ENCODE results near the gene EFNB2. TPM values are rescaled to one million over a fixed set of nuclear protein-coding genes. Genes with fewer than 3 reads are reported as not detected.

Gene EFNB2
- total and polyA plus RNA-seq, 4 donors = 2.6 to 6.1 (median 3.4) TPM

- H3K4me3 ChIP-seq (ENCODE audit: low read depth in 1 of 3, low read length in 3 of 3) = no peak overlapping the region
- no peak overlapping the region for H3K9ac ChIP-seq (ENCODE audit: low read depth in 1 of 2, low read length in 2 of 2)
- H3K4me1 ChIP-seq (ENCODE audit: control insufficient read depth in 4 of 4, insufficient read depth in 4 of 4, low read length in 3 of 4) = no peaks in the 10 kb centered on the region
- DNase-seq (ENCODE audit: low spot score) = no peak
- H3K27ac ChIP-seq (ENCODE audit: low read depth in 1 of 2, low read length in 2 of 2) = no peak overlapping the region
- H3K27me3 ChIP-seq (ENCODE audit: control insufficient read depth in 4 of 4, insufficient read depth in 4 of 4, low read length in 3 of 4) = peaks cover 0 to 5% (median 0%) of the 10 kb centered on the region in 4 donors
- H3K9me3 ChIP-seq (ENCODE audit: control insufficient read depth in 4 of 4, low read length in 3 of 4) = no peaks in the 10 kb centered on the region
- no peaks in the 10 kb centered on the region for H3K36me3 ChIP-seq (ENCODE audit: control insufficient read depth in 4 of 4, insufficient read depth in 3 of 4, low read depth in 1 of 4, low read length in 3 of 4)
- 69% methylated on average over 6 of the region's 6 CpGs for WGBS
- TF ChIP-seq FOXA1 (IDR thresholded peaks at IDR 0.05) = no peak
- no peak for TF ChIP-seq FOXA2 (IDR thresholded peaks at IDR 0.05)
- no peak for TF ChIP-seq SP1 (IDR thresholded peaks at IDR 0.05)
- no peak for TF ChIP-seq CTCF (IDR thresholded peaks at IDR 0.05; ENCODE audit: low read depth, low read length, missing input control)
- no peak for TF ChIP-seq HNF4G (IDR thresholded peaks at IDR 0.05)
- no peak for TF ChIP-seq NR2F2 (IDR thresholded peaks at IDR 0.05)
- TF ChIP-seq EGR1 (IDR thresholded peaks at IDR 0.05; ENCODE audit: low read depth in 2 of 2) = no peak
- no peak for TF ChIP-seq RAD21 (IDR thresholded peaks at IDR 0.05)
- TF ChIP-seq YY1 (IDR thresholded peaks at IDR 0.05) = no peak
- TF ChIP-seq RXRA (IDR thresholded peaks at IDR 0.05) = no peak
- TF ChIP-seq ZBTB33 (IDR thresholded peaks at IDR 0.05) = no peak
- no peak for TF ChIP-seq MAX (IDR thresholded peaks at IDR 0.05)
These were observed 35.0 kb downstream of the EFNB2 start for GRCh38 chr13:106500445-106500844.

DNA sequence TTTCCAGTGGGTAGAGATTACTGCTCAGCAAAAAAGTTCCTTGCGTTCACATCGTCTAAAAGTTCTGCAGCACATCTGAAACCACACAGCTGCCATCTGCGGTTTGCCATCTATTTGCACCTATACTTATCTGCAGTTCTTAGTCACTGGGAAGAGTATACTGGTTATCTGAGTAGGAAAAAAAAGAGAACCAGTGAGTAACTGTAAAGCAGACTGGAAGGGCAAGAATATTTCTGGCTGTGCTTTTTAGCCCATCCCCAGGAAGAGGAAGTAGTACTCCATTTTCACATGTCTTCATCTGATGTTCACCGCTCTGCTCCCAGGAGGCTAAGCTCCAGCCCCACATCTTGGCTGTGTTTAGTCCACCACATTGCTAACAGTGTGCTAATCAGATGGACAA lies 35.6 kb downstream of the EFNB2 start:
- H3K27ac ChIP-seq (ENCODE audit: low read depth in 1 of 2, low read length in 2 of 2) = no peak overlapping the region
- TF ChIP-seq TAF1 (conservative IDR thresholded peaks at IDR 0.05) (no peak), RAD21 (IDR thresholded peaks at IDR 0.05) (no peak), GABPA (IDR thresholded peaks at IDR 0.05 in 1 of 2, conservative IDR thresholded peaks at IDR 0.05 in 1 of 2) (no peak), RXRA (IDR thresholded peaks at IDR 0.05) (no peak), FOXA1 (IDR thresholded peaks at IDR 0.05) (no peak), ATF3 (IDR thresholded peaks at IDR 0.05) (no peak), EGR1 (IDR thresholded peaks at IDR 0.05; ENCODE audit: low read depth in 2 of 2) (no peak), JUND (IDR thresholded peaks at IDR 0.05) (no peak), CTCF (IDR thresholded peaks at IDR 0.05; ENCODE audit: low read depth, low read length, missing input control) (no peak), HNF4G (IDR thresholded peaks at IDR 0.05) (no peak), FOXA2 (IDR thresholded peaks at IDR 0.05) (no peak), HNF4A (conservative IDR thresholded peaks at IDR 0.05) (no peak), MAX (IDR thresholded peaks at IDR 0.05) (no peak), YY1 (IDR thresholded peaks at IDR 0.05) (no peak), NR2F2 (IDR thresholded peaks at IDR 0.05) (no peak), ZBTB33 (IDR thresholded peaks at IDR 0.05) (no peak), SP1 (IDR thresholded peaks at IDR 0.05) (no peak)
- TF ChIP-seq, protein P1, sequence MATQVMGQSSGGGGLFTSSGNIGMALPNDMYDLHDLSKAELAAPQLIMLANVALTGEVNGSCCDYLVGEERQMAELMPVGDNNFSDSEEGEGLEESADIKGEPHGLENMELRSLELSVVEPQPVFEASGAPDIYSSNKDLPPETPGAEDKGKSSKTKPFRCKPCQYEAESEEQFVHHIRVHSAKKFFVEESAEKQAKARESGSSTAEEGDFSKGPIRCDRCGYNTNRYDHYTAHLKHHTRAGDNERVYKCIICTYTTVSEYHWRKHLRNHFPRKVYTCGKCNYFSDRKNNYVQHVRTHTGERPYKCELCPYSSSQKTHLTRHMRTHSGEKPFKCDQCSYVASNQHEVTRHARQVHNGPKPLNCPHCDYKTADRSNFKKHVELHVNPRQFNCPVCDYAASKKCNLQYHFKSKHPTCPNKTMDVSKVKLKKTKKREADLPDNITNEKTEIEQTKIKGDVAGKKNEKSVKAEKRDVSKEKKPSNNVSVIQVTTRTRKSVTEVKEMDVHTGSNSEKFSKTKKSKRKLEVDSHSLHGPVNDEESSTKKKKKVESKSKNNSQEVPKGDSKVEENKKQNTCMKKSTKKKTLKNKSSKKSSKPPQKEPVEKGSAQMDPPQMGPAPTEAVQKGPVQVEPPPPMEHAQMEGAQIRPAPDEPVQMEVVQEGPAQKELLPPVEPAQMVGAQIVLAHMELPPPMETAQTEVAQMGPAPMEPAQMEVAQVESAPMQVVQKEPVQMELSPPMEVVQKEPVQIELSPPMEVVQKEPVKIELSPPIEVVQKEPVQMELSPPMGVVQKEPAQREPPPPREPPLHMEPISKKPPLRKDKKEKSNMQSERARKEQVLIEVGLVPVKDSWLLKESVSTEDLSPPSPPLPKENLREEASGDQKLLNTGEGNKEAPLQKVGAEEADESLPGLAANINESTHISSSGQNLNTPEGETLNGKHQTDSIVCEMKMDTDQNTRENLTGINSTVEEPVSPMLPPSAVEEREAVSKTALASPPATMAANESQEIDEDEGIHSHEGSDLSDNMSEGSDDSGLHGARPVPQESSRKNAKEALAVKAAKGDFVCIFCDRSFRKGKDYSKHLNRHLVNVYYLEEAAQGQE (IDR thresholded peaks at IDR 0.05) = no peak
- WGBS = 70% methylated on average over 4 of the region's 4 CpGs
- no peaks in the 10 kb centered on the region for H3K4me1 ChIP-seq (ENCODE audit: control insufficient read depth in 4 of 4, insufficient read depth in 4 of 4, low read length in 3 of 4)
- H3K27me3 ChIP-seq (ENCODE audit: control insufficient read depth in 4 of 4, insufficient read depth in 4 of 4, low read length in 3 of 4) = peaks cover 0 to 5% (median 0%) of the 10 kb centered on the region in 4 donors
- no peaks in the 10 kb centered on the region for H3K36me3 ChIP-seq (ENCODE audit: control insufficient read depth in 4 of 4, insufficient read depth in 3 of 4, low read depth in 1 of 4, low read length in 3 of 4)
- H3K9ac ChIP-seq (ENCODE audit: low read depth in 1 of 2, low read length in 2 of 2) = no peak overlapping the region
- no peak for DNase-seq (ENCODE audit: low spot score)
- no peaks in the 10 kb centered on the region for H3K9me3 ChIP-seq (ENCODE audit: control insufficient read depth in 4 of 4, low read length in 3 of 4)
- H3K4me3 ChIP-seq (ENCODE audit: low read depth in 1 of 3, low read length in 3 of 3) = no peak overlapping the region

All from liver (tissue), 9 donors.